H1 (cell line): ENCODE measurements around the gene SPTLC3. TPM values are rescaled to one million over a fixed set of nuclear protein-coding genes. Genes with fewer than 3 reads are reported as not detected.

Experiments
- CTCF ChIA-PET: fragments of 300-600 bp; sonication (Branson Sonifier 250); formaldehyde crosslinking; loops from one replicate; lab custom pipeline; 2021; ENCODE audit not compliant: partially characterized antibody; lab: Charles Lee
- POLR2A ChIA-PET: fragments of 300-600 bp; sonication (Branson Sonifier 250); formaldehyde crosslinking; loops from one replicate; lab custom pipeline; 2021; ENCODE audit warnings: inconsistent platforms; ENCODE audit not compliant: partially characterized antibody; lab: Charles Lee
- DNase-seq, 2 experiments: peaks; one replicate each; pipeline versions ENCODE4 v3.0.0 to v3.0.0-alpha.2; 2010 to 2022; ENCODE audit warnings: low spot score in 2 of 2, low read depth in 1 of 2, mixed read lengths in 1 of 2
- FAIRE-seq: peaks from 2 replicates; lab custom pipeline; 2011; peaks lifted over from hg19 to GRCh38; lab: Jason Lieb, UNC
- H2AFZ ChIP-seq: 2 replicates; pipeline ENCODE4 v1.8.1; 2012; ENCODE audit warnings: low read length, inconsistent platforms
- H2AK5ac ChIP-seq: 2 replicates; pipeline ENCODE4 v1.6.1; 2013; ENCODE audit warnings: low read depth, low read length
- H2BK120ac ChIP-seq: replicated peaks from 2 replicates; pipeline ENCODE3; 2013; ENCODE audit warnings: low read depth, low read length, inconsistent platforms
- H2BK12ac ChIP-seq: 2 replicates; pipeline ENCODE4 v1.6.1; 2013; ENCODE audit warnings: low read depth, low read length
- H2BK15ac ChIP-seq: 2 replicates; pipeline ENCODE4 v1.6.1; 2013; ENCODE audit warnings: low read length
- H2BK20ac ChIP-seq: 2 replicates; pipeline ENCODE4 v1.6.1; 2013; ENCODE audit warnings: low read length
- H2BK5ac ChIP-seq: 2 replicates; pipeline ENCODE4 v1.6.1; 2013; ENCODE audit warnings: low read depth, low read length
- H3K14ac ChIP-seq: 2 replicates; pipeline ENCODE4 v1.6.1; 2013; ENCODE audit warnings: inconsistent platforms; ENCODE audit not compliant: insufficient read length
- H3K18ac ChIP-seq: 2 replicates; pipeline ENCODE4 v1.6.1; 2013; ENCODE audit warnings: low read length; ENCODE audit errors: extremely low read depth
- H3K23ac ChIP-seq: 2 replicates; pipeline ENCODE4 v1.6.1; 2013; ENCODE audit warnings: inconsistent platforms; ENCODE audit not compliant: insufficient read length
- H3K23me2 ChIP-seq: 2 replicates; pipeline ENCODE4 v1.6.1; 2013; ENCODE audit warnings: low read depth, low read length
- H3K27ac ChIP-seq: 2 replicates; pipeline ENCODE4 v1.6.1; 2011; ENCODE audit warnings: low read depth, low read length, inconsistent platforms
- H3K27me3 ChIP-seq, 4 experiments: replicated peaks in 1 of 4; 1 replicate in 1 of 4; 2 replicates in 3 of 4; pipeline versions ENCODE4 v1.6.1 to v1.8.1; 2011 to 2013; ENCODE audit warnings: low read length in 3 of 4, mild to moderate bottlenecking in 3 of 4, inconsistent platforms in 2 of 4, mixed read lengths in 2 of 4, moderate library complexity in 1 of 4; ENCODE audit not compliant: control insufficient read depth in 3 of 4, insufficient read depth in 3 of 4; ENCODE audit errors: extremely low read depth in 1 of 4
- H3K36me3 ChIP-seq, 4 experiments: 2 replicates each; pipeline versions ENCODE4 v1.6.1 to v1.8.1; 2011 to 2013; ENCODE audit warnings: mild to moderate bottlenecking in 4 of 4, low read length in 3 of 4, moderate library complexity in 2 of 4, control low read depth in 1 of 4, inconsistent platforms in 1 of 4; ENCODE audit not compliant: insufficient read depth in 4 of 4, control insufficient read depth in 2 of 4
- H3K4ac ChIP-seq: replicated peaks from 2 replicates; pipeline ENCODE3; 2013; ENCODE audit warnings: low read length, low read depth, mixed read lengths, inconsistent platforms; ENCODE audit not compliant: insufficient read length
- H3K4me1 ChIP-seq, 4 experiments: replicated peaks in 1 of 4; 1 replicate in 1 of 4; 2 replicates in 3 of 4; pipeline versions ENCODE4 v1.6.1 to v1.8.1; 2011 to 2013; ENCODE audit warnings: low read length in 3 of 4, inconsistent platforms in 2 of 4, mixed read lengths in 1 of 4; ENCODE audit not compliant: insufficient read depth in 4 of 4, control insufficient read depth in 3 of 4
- H3K4me2 ChIP-seq, 2 experiments: 2 replicates each; pipeline versions ENCODE4 v1.6.1 to v1.8.1; 2011 to 2013; ENCODE audit warnings: low read depth in 2 of 2, low read length in 2 of 2, control low read depth in 1 of 2, inconsistent platforms in 1 of 2, mild to moderate bottlenecking in 1 of 2; ENCODE audit not compliant: insufficient read depth in 1 of 2
- H3K4me3 ChIP-seq, 4 experiments: fragments of 200-600, 300-600 bp in 1 of 4; sonication (generic), shearing (Covaris generic), sonication (Bioruptor Twin) in 1 of 4; 2 replicates each; pipeline versions ENCODE4 v1.5.1 to v1.8.1; 2011 to 2016; ENCODE audit warnings: low read length in 4 of 4, low read depth in 3 of 4, control low read depth in 2 of 4, inconsistent platforms in 2 of 4, mild to moderate bottlenecking in 2 of 4, mixed read lengths in 1 of 4, moderate library complexity in 1 of 4; ENCODE audit not compliant: insufficient read depth in 2 of 4; ENCODE audit errors: extremely low read depth in 1 of 4
- H3K56ac ChIP-seq: replicated peaks from 2 replicates; pipeline ENCODE3; 2013; ENCODE audit warnings: low read depth, mild to moderate bottlenecking, mixed read lengths, low read length, inconsistent platforms; ENCODE audit not compliant: insufficient read length
- H3K79me1 ChIP-seq: 2 replicates; pipeline ENCODE4 v1.6.1; 2013; ENCODE audit warnings: low read depth, low read length, control low read depth
- H3K79me2 ChIP-seq, 2 experiments: 2 replicates each; pipeline versions ENCODE4 v1.6.1 to v1.8.1; 2012 to 2013; ENCODE audit warnings: low read length in 2 of 2, mild to moderate bottlenecking in 2 of 2, inconsistent platforms in 1 of 2; ENCODE audit not compliant: insufficient read depth in 2 of 2, control insufficient read depth in 1 of 2
- H3K9ac ChIP-seq, 4 experiments: replicated peaks in 1 of 4; 1 replicate in 1 of 4; 2 replicates in 3 of 4; pipeline versions ENCODE4 v1.6.1 to v1.8.1; 2011 to 2013; ENCODE audit warnings: low read depth in 3 of 4, low read length in 3 of 4, control low read depth in 2 of 4, mild to moderate bottlenecking in 2 of 4, moderate library complexity in 2 of 4, inconsistent platforms in 1 of 4; ENCODE audit errors: extremely low read depth in 1 of 4
- H3K9me3 ChIP-seq, 2 experiments: 2 replicates each; pipeline versions ENCODE4 v1.6.1 to v1.8.1; 2012 to 2013; ENCODE audit warnings: mild to moderate bottlenecking in 2 of 2, moderate library complexity in 2 of 2, control low read depth in 1 of 2, inconsistent platforms in 1 of 2, low read depth in 1 of 2, low read length in 1 of 2, mixed read lengths in 1 of 2; ENCODE audit not compliant: insufficient read depth in 2 of 2
- H4K20me1 ChIP-seq, 2 experiments: replicated peaks in 1 of 2; 2 replicates each; pipeline versions ENCODE3 to v1.8.1; 2011 to 2013; ENCODE audit warnings: inconsistent platforms in 2 of 2, low read length in 2 of 2, mild to moderate bottlenecking in 1 of 2; ENCODE audit not compliant: insufficient read depth in 2 of 2, control insufficient read depth in 1 of 2
- H4K5ac ChIP-seq: 2 replicates; pipeline ENCODE4 v1.6.1; 2013; ENCODE audit warnings: low read length, low read depth, mixed read lengths, inconsistent platforms; ENCODE audit not compliant: insufficient read length
- H4K8ac ChIP-seq: 2 replicates; pipeline ENCODE4 v1.8.0; 2013; ENCODE audit warnings: mild to moderate bottlenecking, moderate library complexity, low read length, inconsistent platforms; ENCODE audit not compliant: insufficient read depth; ENCODE audit errors: extremely low read depth
- H4K91ac ChIP-seq: replicated peaks from 2 replicates; pipeline ENCODE3; 2013; ENCODE audit warnings: low read length, mixed read lengths, inconsistent platforms; ENCODE audit not compliant: insufficient read length
- PHF8 ChIP-seq: fragments of 200-600 bp; sonication (generic); conservative IDR thresholded peaks from 2 replicates; pipeline ENCODE4 v1.7.1; 2012; ENCODE audit warnings: low read depth, mild to moderate bottlenecking, inconsistent platforms, low read length, moderate library complexity
- WGBS, 2 experiments: shearing (Covaris generic) in 1 of 2; methylation state at CpG; one replicate each; pipeline versions ENCODE4 v1.1.6 to v1.1.7; 2013 to 2015; ENCODE audit warnings: low lambda C conversion rate in 2 of 2, mixed read lengths in 2 of 2, inconsistent platforms in 1 of 2, low coverage in 1 of 2, missing lambda C conversion rate in 1 of 2; ENCODE audit not compliant: insufficient replicate concordance in 2 of 2, insufficient coverage in 1 of 2, insufficient read length in 1 of 2; ENCODE audit errors: extremely low coverage in 1 of 2, missing lambda C conversion rate in 1 of 2; 5-methylcytosine and 5-hydroxymethylcytosine counted together
- polyA plus RNA-seq, 7 experiments: library from polyadenylated mRNA; depleted of rRNA in 3 of 7; stranded (reverse) in 5 of 7; unstranded in 2 of 7; fragments of >200 nt in 5 of 7; fragments of 200-250 nt in 2 of 7; gene quantifications; 1 replicate in 5 of 7; 2 replicates in 1 of 7; 4 replicates in 1 of 7; pipeline versions ENCODE4 v1.2.1 to v1.2.3, GENCODE V29; 2011 to 2013; ENCODE audit warnings: missing spikeins in 2 of 7, mixed read lengths in 2 of 7
- total RNA-seq: library from RNA; stranded (reverse); fragmentation: NEBNext Ultra II Directional; extraction: Animal tissue kit (Norgen Biotek cat#: 25700); gene quantifications from 2 replicates; pipeline ENCODE4 v1.2.1, GENCODE V29; 2021

Gene SPTLC3
- total and polyA plus RNA-seq, 2 of the 8 experiments (the other 6 are each of a cell fraction or from before 2014, with no cell fraction given) = 0.23 to 0.82 TPM

DNA sequence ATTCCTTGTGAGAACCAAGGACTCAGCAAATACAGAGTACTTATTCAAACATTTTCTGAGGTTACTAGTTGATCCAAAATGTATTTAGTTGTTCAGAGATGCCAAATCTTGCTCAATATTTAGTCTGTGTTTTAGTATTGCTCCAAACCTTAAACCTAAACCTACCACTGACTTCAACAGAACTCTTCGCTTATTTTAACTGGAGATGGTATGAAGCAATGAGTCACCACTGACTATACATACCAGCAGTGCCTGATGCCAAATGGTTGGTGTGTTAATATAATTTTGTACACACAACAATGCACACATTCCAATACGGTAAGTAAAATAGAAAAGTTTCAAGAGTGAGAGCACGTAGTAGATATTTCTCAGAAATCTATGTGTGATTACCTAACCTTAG is 1.9 kb upstream of the SPTLC3 start:
- no peak overlapping the region for H2BK5ac ChIP-seq
- no peak overlapping the region for H3K56ac ChIP-seq
- no peak overlapping the region for H2BK15ac ChIP-seq
- FAIRE-seq (no peak), DNase-seq (no peak)
- ChIA-PET POLR2A (no interaction called here), CTCF (no interaction called here)
- 85% methylated on average over 3 of the region's 3 CpGs; no CpG with 5 or more reads in 1 of the 2 experiments for WGBS, 2 experiments
- H3K14ac ChIP-seq = no peak overlapping the region
- H3K9ac ChIP-seq = no peak overlapping the region
- no peaks in the 10 kb centered on the region for H3K23me2 ChIP-seq
- no peak overlapping the region for H3K18ac ChIP-seq
- H3K27me3 ChIP-seq = no peaks in the 10 kb centered on the region; a peak in 1 of 7 replicates
- H3K79me2 ChIP-seq = no peaks in the 10 kb centered on the region
- no peak overlapping the region for H2BK12ac ChIP-seq
- no peak overlapping the region for H4K91ac ChIP-seq
- no peak overlapping the region for H2BK120ac ChIP-seq
- H4K20me1 ChIP-seq = no peaks in the 10 kb centered on the region
- no peak overlapping the region for H3K4me3 ChIP-seq
- H3K36me3 ChIP-seq = no peaks in the 10 kb centered on the region
- H4K8ac ChIP-seq = no peak overlapping the region
- H3K27ac ChIP-seq = no peak overlapping the region
- no peak overlapping the region for H2BK20ac ChIP-seq
- no peak overlapping the region for H2AFZ ChIP-seq
- TF ChIP-seq PHF8 = no peak
- no peaks in the 10 kb centered on the region for H3K79me1 ChIP-seq
- no peak overlapping the region for H3K4me2 ChIP-seq
- no peak overlapping the region for H3K23ac ChIP-seq
- H2AK5ac ChIP-seq = no peak overlapping the region
- no peaks in the 10 kb centered on the region for H3K9me3 ChIP-seq
- H3K4me1 ChIP-seq = no peaks in the 10 kb centered on the region
- no peak overlapping the region for H3K4ac ChIP-seq
- no peak overlapping the region for H4K5ac ChIP-seq
